K562 (cell line): Measurements from ENCODE around the gene DDX51. TPM values are rescaled to one million over a fixed set of nuclear protein-coding genes. Genes with fewer than 3 reads are reported as not detected.

Experiments used
- CAMTA2 ChIP-seq: fragments of 250-450 bp; sonication (Bioruptor Pico); conservative IDR thresholded peaks from 2 replicates; pipeline ENCODE4 v1.5.1; 2022
- CHCHD3 ChIP-seq: fragments of 250-450 bp; sonication (Bioruptor Pico); IDR thresholded peaks from 2 replicates; pipeline ENCODE4 v2.1.2; 2022; ENCODE audit warnings: mild to moderate bottlenecking
- CTCF ChIP-seq, 3 experiments: IDR thresholded peaks in 2 of 3; conservative IDR thresholded peaks in 1 of 3; 2 replicates each; pipeline ENCODE4 v1.5.1; 2011 to 2012; ENCODE audit warnings: low read length in 3 of 3, mild to moderate bottlenecking in 3 of 3, control low read depth in 2 of 3, improper control_type of control experiment in 1 of 3, inconsistent platforms in 1 of 3, low read depth in 1 of 3, mixed read lengths in 1 of 3, moderate library complexity in 1 of 3; ENCODE audit not compliant: insufficient read depth in 2 of 3
- FIP1L1 ChIP-seq: fragments of 200-400 bp; formaldehyde crosslinking; IDR thresholded peaks from 2 replicates; pipeline ENCODE4 v1.6.1; 2018; ENCODE audit warnings: mild to moderate bottlenecking, low read depth, low read length; ENCODE audit not compliant: poor library complexity, severe bottlenecking
- RBFOX2 ChIP-seq: fragments of 200-400 bp; formaldehyde crosslinking; IDR thresholded peaks from 2 replicates; pipeline ENCODE4 v1.6.1; 2017; ENCODE audit warnings: low read depth, mild to moderate bottlenecking, low read length, moderate library complexity
- REST ChIP-seq, 2 experiments: fragments of 450-650 bp; formaldehyde crosslinking in 1 of 2; IDR thresholded peaks; 2 replicates each; pipeline versions ENCODE4 v1.4.0 to v1.6.1; 2014 to 2020; ENCODE audit warnings: mild to moderate bottlenecking in 2 of 2, borderline replicate concordance in 1 of 2, low read depth in 1 of 2
- SMAD4 ChIP-seq: fragments of 250-450 bp; sonication (Bioruptor Pico); conservative IDR thresholded peaks from 2 replicates; pipeline ENCODE4 v1.8.0; 2021; ENCODE audit warnings: inconsistent platforms, mild to moderate bottlenecking, moderate library complexity
- SMARCE1 ChIP-seq: fragments of 450-650 bp; IDR thresholded peaks from 2 replicates; pipeline ENCODE4 v1.7.1; 2016; ENCODE audit warnings: mild to moderate bottlenecking
- SMC3 ChIP-seq: conservative IDR thresholded peaks from 2 replicates; pipeline ENCODE4 v1.6.1; 2011; ENCODE audit warnings: low read depth, low read length, improper control_type of control experiment; ENCODE audit not compliant: insufficient read depth
- SUPT5H ChIP-seq: fragments of 450-650 bp; IDR thresholded peaks from 2 replicates; pipeline ENCODE4 v1.6.1; 2016
- ZNF354B ChIP-seq: fragments of 250-450 bp; sonication (Bioruptor Pico); IDR thresholded peaks from 2 replicates; pipeline ENCODE4 v1.4.0; 2020
- ZNF655 ChIP-seq: fragments of 250-450 bp; sonication (Bioruptor Pico); IDR thresholded peaks from 2 replicates; pipeline ENCODE4 v1.5.0; 2021
- ZNF707 ChIP-seq: fragments of 250-450 bp; sonication (Bioruptor Pico); conservative IDR thresholded peaks from 2 replicates; pipeline ENCODE4 v1.8.0; 2022; ENCODE audit warnings: inconsistent platforms, mild to moderate bottlenecking, moderate library complexity
- polyA plus RNA-seq, 8 experiments: library from polyadenylated mRNA; depleted of rRNA in 4 of 8; stranded (reverse) in 5 of 8; unstranded in 3 of 8; fragments of >200 nt; fragmentation: Nextera tagmentation in 2 of 8; fragmentation: Illumina TruSeq in 1 of 8; extraction: Ambion mirVana in 2 of 8; extraction: Trizol in 1 of 8; gene quantifications; 2 replicates each; pipeline versions ENCODE4 v1.2.1 to v1.2.3, GENCODE V29; 2011 to 2014; ENCODE audit warnings: inconsistent platforms in 1 of 8, missing spikeins in 1 of 8
- total RNA-seq, 7 experiments: library from RNA; depleted of rRNA in 6 of 7; stranded (reverse); fragments of >200 nt in 6 of 7; fragmentation: Illumina TruSeq in 2 of 7; extraction: Trizol in 2 of 7; gene quantifications; 2 replicates each; pipeline versions ENCODE4 v1.2.1 to v1.2.3, GENCODE V29; 2011 to 2021; ENCODE audit warnings: low replicate concordance in 1 of 7
- TF ChIP-seq, protein P1 (sequence below): fragments of 200-800 bp; sonication (Bioruptor generic); IDR thresholded peaks from 2 replicates; pipeline ENCODE4 v1.6.1; 2017; ENCODE audit warnings: missing genetic modification characterization, missing compliant biosample characterization

DDX51 gene
- total and polyA plus RNA-seq, 9 of the 15 experiments (the other 6 are each of a cell fraction or from before 2014, with no cell fraction given), result 1.1 to 35.9 (median 12.4) TPM

- TF ChIP-seq SMARCE1 (no peak), CAMTA2 (CRISPR knock-in tag) (no peak), SMAD4 (CRISPR knock-in tag) (no peak), REST (IDR thresholded peaks at IDR 0.05; ENCODE audit: borderline replicate concordance) (peak; percentile 58; the same call in 1 of the 2 replicates), REST (CRISPR knock-in tag; IDR thresholded peaks at IDR 0.05; ENCODE audit: low read depth) (no peak), CHCHD3 (CRISPR knock-in tag) (no peak), ZNF354B (CRISPR knock-in tag) (no peak), ZNF707 (CRISPR knock-in tag) (no peak), RBFOX2 (peak; percentile 45; the same call in 1 of the 2 replicates), FIP1L1 (peak; percentile 55), CTCF (IDR thresholded peaks at IDR 0.05 in 2 of 3, conservative IDR thresholded peaks at IDR 0.05 in 1 of 3; ENCODE audit: insufficient read depth in 2 of 3, low read depth in 1 of 3, low read length in 3 of 3) (peak; percentile 82 to 90 (median 89)), SMC3 (peak; percentile 80), ZNF655 (CRISPR knock-in tag) (no peak), SUPT5H (peak; percentile 18; the same call in 1 of the 2 replicates)
- TF ChIP-seq, protein P1, sequence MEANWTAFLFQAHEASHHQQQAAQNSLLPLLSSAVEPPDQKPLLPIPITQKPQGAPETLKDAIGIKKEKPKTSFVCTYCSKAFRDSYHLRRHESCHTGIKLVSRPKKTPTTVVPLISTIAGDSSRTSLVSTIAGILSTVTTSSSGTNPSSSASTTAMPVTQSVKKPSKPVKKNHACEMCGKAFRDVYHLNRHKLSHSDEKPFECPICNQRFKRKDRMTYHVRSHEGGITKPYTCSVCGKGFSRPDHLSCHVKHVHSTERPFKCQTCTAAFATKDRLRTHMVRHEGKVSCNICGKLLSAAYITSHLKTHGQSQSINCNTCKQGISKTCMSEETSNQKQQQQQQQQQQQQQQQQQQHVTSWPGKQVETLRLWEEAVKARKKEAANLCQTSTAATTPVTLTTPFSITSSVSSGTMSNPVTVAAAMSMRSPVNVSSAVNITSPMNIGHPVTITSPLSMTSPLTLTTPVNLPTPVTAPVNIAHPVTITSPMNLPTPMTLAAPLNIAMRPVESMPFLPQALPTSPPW (CRISPR knock-in tag), result peak; percentile 60
Measured at GRCh38 chr12:132153501-132154340, 9.6 kb upstream of the DDX51 start (continued).
